22Rv1 (cell line): ENCODE measurements around the gene PALD1.

ENCODE experiments used
- H3K27ac ChIP-seq: fragments of 450-650 bp; 2 replicates; pipeline ENCODE4 v1.5.1; 2017
- CTCF ChIP-seq: fragments of 450-650 bp; IDR thresholded peaks from 2 replicates; pipeline ENCODE4 v1.5.1; 2017; ENCODE audit warnings: mild to moderate bottlenecking
- ZFX ChIP-seq: fragments of 450-650 bp; IDR thresholded peaks from 2 replicates; pipeline ENCODE4 v1.6.1; 2017; ENCODE audit warnings: antibody characterized with exemption, borderline replicate concordance

The PALD1 gene

GRCh38 chr10:70478191-70479164 is at the start of gene PALD1:
Gene PALD1 (plus strand): TSS chr10:70478767. CDS start chr10:70525952, 47,185 bp downstream.
- H3K27ac ChIP-seq: no peak within 1 kb of the TSS
- TF ChIP-seq ZFX: no peak
- no peak for TF ChIP-seq CTCF

GRCh38 chr10:70430493-70431445 is 47.8 kb upstream of the PALD1 start:
- TF ChIP-seq CTCF: no peak
- no peak for TF ChIP-seq ZFX
- no peak overlapping the region for H3K27ac ChIP-seq

GRCh38 chr10:70432101-70432500 is 46.5 kb upstream of the PALD1 start:
- TF ChIP-seq ZFX (no peak), CTCF (no peak)

GRCh38 chr10:70432561-70433263 is 45.9 kb upstream of the PALD1 start:
- no peak overlapping the region for H3K27ac ChIP-seq
- TF ChIP-seq CTCF (no peak), ZFX (no peak)

More at GRCh38 chr10:70432101-70432500, 46.5 kb upstream of the PALD1 start:
- H3K27ac ChIP-seq: no peak overlapping the region

- H3K27ac ChIP-seq: no peak overlapping the region
Measured at GRCh38 chr10:70433581-70434280, 44.8 kb upstream of the PALD1 start.

More at GRCh38 chr10:70433581-70434280, 44.8 kb upstream of the PALD1 start:
- TF ChIP-seq CTCF: no peak
- no peak for TF ChIP-seq ZFX
